Loucy (cell line): ENCODE data around the gene MYO1A.

Experiments used
- CTCF ChIP-seq: fragments of 200-600 bp; sonication (generic); conservative IDR thresholded peaks from 2 replicates; pipeline ENCODE4 v1.5.1; 2014; ENCODE audit warnings: mild to moderate bottlenecking, antibody characterized with exemption, low read length
- EZH2phosphoT487 ChIP-seq: fragments of 200-600 bp; IDR thresholded peaks from 2 replicates; pipeline ENCODE4 v1.6.1; 2018; ENCODE audit warnings: antibody characterized with exemption, mild to moderate bottlenecking, moderate library complexity, borderline replicate concordance

- TF ChIP-seq CTCF (peak; percentile 35), EZH2phosphoT487 (no peak)
These were observed 37.1 kb downstream of the MYO1A start for GRCh38 chr12:57012600-57013465.
